GM21619 (cell line): ENCODE measurements around the gene USP47.

Experiments used
- ATAC-seq: cut with Tn5 transposase; IDR thresholded peaks from one replicate; pipeline ENCODE4 v1.9.1; 2021; ENCODE audit not compliant: unreplicated experiment

Gene USP47

DNA sequence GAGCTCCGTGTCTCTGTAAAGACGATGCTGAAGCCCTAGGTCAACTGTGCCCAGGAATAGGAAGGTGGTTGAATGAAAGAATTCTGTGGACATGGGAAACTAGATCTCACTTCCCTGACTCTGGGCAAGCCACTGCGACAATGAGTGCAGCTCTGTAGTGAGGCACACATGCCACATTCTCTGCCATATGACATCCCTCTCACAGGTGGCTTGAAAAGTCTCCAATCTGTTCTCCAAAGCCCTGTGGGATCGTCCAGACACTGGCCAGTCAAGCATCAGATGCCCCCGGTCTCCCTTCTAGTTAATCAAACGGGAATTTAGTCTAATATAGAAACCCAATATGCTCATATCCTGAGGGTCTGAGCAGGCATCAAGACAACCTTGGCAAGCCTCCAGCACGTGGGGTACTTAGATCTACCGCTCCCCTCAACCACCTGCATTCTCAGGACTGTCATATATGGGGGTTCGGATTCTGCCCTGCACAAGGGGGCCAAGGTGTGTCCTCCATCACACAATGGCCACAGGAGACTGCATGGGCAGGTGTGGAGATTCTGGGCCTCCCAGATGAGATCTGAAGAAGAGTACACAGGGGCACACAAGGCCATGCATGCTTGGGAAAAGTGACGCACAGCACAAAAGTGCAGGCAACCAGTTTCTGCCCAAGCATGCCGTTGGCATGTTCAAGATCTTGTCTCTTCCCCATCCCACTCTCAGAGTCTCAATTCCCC lies 154.7 kb downstream of the USP47 start:
- ATAC-seq: no peak

GRCh38 chr11:11997049-11997322 lies 155.2 kb downstream of the USP47 start:
- no peak for ATAC-seq

DNA sequence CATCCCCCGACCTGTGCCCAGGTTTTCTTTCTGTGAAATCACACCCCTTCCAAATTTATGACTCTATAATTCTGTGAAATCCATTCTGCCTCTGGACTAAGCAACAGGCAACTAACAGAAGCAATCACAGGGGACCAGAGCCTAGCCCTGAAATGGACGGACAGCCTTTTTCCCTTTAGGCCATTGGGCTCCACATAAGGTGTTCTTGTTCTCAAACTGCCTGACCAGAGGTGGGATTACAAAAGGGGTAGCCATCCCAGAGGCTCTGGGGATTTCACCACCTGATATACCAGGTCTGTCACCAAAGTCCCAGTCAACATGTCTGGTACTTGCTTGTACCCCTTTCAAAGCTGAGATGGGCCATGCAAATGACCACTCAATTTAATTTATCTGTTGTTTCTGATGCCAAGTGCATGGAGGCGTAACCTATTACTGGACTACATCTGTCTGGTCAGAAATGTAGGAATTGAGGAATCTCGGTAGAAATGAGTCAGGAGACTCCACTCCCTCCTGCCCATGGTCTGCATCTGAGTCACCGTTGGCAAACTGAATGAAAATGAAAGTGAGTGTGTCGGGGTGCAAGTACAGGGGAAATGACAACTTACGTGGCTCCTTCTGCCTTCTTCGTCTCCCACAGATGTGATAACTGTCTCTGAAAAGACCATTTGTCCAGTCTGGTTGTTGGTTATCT lies 156.5 kb downstream of the USP47 start:
- no peak for ATAC-seq

DNA sequence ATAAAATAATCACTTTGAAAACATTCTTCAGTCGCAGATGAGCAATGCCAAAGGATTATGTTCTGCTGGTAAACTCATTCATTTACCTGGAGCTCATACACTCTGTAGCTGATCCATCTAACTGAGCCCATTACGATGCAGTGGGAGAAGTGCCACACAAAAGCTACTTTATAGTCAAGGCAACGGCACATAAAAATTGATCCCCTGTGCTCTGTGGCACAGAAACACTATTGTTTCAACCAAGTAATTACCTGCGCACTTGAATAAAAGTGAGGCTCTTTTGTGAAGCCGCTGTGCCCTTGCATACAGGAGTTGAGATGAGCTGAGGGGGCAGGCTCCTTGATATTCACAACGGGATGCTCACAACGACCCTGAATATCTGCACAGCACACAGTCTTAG lies 159.4 kb downstream of the USP47 start:
- no peak for ATAC-seq

DNA sequence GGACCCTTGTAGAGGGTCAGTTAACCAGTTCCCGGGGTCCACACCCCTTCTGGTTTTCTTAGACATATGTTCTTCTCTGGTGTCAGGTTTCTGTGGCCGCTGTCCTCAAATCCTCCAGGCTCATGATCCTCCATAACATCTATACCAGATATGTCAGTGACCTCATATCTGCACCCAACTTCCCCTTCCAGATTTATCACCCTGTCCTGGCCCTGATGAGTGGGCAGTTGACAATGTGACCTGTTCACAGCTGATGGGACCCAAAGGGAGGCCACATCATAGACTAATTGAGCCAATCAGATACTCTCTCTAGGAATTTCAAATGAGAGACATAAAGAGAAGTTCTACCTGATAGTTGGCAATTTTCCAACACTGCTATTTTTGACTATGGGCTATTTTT lies 161.6 kb downstream of the USP47 start:
- no peak for ATAC-seq

- ATAC-seq: no peak
These were observed 162.0 kb downstream of the USP47 start for GRCh38 chr11:12003815-12004214.

- no peak for ATAC-seq
These were observed 163.3 kb downstream of the USP47 start for GRCh38 chr11:12005061-12005460.

DNA sequence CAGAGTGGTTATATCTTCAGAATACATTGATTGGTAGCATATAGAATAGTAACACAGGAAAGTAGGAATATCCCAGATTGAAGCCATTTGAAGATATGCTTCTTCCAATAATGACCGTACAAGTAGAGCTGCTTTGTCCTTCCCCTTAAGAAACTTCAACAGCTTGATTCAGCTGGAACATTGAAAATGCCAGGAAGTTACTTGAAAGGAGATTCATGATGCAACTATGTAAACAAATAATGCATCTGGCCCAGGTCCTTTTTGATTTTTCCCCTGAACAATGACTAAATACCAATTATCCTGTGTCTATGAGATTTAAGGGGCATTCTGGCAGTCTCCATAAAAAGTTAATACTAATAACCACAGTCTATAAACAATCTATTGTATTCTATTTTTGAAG lies 163.7 kb downstream of the USP47 start:
- no peak for ATAC-seq

DNA sequence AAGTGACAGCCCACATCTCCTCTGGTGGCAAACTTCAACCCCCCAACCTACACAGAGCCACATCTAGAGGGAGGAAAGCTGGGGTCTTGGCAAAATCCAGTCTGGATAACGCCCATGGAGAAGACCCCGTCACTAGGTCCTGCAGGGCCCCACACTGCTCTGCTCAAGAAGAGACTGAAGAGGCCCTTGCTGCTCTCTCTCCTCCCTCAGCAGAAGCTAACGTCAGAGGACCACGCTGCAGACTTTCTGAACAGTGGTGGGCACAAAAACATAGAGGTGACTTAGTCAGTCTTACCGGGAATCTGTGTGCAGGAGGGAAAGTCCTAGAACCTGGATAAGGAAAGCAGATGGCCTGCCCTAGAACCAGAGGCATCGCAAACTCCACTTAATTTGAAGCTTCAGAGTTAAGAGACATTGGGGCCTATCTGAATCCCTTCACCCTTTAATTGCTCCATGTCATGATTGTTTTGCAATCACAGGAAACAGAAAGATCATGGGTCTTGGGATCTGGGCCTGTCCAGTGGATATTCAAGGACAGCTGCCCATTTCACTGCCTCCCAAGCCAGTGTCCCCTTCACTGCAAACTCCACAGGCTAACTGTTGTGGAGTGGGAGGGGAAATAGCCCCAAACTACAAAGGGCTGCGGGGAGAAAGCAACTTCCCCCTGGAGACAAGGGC lies 164.9 kb downstream of the USP47 start:
- no peak for ATAC-seq

GRCh38 chr11:12007230-12007593 lies 165.4 kb downstream of the USP47 start:
- ATAC-seq: no peak

- no peak for ATAC-seq
These were observed 166.3 kb downstream of the USP47 start, which contains the start of gene DKK3 for GRCh38 chr11:12007769-12008737. Gene DKK3, minus strand, starts transcription at chr11:12008626. Its CDS starts 44 bp downstream, at chr11:12008582.
